ENCODE data around the gene GCGR.

Gene GCGR

DNA sequence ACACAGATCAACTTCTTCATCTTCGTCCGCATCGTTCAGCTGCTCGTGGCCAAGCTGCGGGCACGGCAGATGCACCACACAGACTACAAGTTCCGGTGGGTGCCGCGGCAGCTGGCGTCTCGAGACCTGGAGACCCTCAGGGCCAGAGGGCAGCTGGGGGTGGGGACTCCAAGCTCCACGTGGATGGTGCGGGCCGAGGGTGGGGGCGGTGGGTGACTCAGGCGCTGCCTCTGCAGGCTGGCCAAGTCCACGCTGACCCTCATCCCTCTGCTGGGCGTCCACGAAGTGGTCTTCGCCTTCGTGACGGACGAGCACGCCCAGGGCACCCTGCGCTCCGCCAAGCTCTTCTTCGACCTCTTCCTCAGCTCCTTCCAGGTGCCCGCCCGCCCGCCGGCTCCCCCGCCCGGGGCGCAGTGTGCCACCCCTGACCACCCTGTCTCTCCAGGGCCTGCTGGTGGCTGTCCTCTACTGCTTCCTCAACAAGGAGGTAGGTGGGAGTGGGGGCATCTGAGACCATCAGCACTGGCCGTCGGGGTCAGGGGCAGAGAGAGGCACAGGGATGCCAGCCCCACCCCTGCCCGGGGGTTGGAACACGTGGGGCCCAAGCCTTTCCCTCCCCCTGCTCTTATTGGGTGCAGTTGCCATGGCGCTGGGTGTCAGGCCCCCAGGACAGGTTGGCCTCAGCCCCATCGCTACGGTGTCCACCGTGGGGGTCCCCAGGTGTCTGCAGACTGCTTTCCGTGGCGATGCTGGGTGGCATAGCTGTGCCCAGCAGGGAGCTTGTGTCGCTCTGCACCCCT is 8.8 kb downstream of the GCGR start:
- TF ChIP-seq, protein P1, sequence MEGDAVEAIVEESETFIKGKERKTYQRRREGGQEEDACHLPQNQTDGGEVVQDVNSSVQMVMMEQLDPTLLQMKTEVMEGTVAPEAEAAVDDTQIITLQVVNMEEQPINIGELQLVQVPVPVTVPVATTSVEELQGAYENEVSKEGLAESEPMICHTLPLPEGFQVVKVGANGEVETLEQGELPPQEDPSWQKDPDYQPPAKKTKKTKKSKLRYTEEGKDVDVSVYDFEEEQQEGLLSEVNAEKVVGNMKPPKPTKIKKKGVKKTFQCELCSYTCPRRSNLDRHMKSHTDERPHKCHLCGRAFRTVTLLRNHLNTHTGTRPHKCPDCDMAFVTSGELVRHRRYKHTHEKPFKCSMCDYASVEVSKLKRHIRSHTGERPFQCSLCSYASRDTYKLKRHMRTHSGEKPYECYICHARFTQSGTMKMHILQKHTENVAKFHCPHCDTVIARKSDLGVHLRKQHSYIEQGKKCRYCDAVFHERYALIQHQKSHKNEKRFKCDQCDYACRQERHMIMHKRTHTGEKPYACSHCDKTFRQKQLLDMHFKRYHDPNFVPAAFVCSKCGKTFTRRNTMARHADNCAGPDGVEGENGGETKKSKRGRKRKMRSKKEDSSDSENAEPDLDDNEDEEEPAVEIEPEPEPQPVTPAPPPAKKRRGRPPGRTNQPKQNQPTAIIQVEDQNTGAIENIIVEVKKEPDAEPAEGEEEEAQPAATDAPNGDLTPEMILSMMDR (IDR thresholded peaks at IDR 0.05; ENCODE audit: control extremely low read depth, extremely low read depth, low read depth, missing control alignments): no peak
- DNase-seq (ENCODE audit: extremely low spot score): no peak
- CTCF ChIA-PET: no interaction called here
- POLR2A ChIA-PET: no interaction called here

GRCh38 chr17:81813371-81813684 is 9.4 kb downstream of the GCGR start:
- TF ChIP-seq, protein P1 (IDR thresholded peaks at IDR 0.05; ENCODE audit: control extremely low read depth, extremely low read depth, low read depth, missing control alignments): no peak
- ChIA-PET CTCF (interaction anchor here (1.1 kb wide), 1 partner anchor 78 kb away, joined by 3 read pairs; no protein-coding TSS in a partner anchor), POLR2A (no interaction called here)
- no peak for DNase-seq (ENCODE audit: extremely low spot score)

- no peak for DNase-seq (ENCODE audit: extremely low spot score)
- ChIA-PET POLR2A (no interaction called here), CTCF (interaction anchor here (1.1 kb wide), 1 partner anchor 79 kb away, joined by 3 read pairs; no protein-coding TSS in a partner anchor)
- TF ChIP-seq, protein P1 (IDR thresholded peaks at IDR 0.05; ENCODE audit: control extremely low read depth, extremely low read depth, low read depth, missing control alignments): no peak
These were observed 10.1 kb downstream of the GCGR start for GRCh38 chr17:81813861-81814683.

GRCh38 chr17:81814748-81815645 is 11.0 kb downstream of the GCGR start:
- ChIA-PET CTCF (no interaction called here), POLR2A (interaction anchor here (0.6 kb wide), 1 partner anchor 13 kb away, joined by 3 read pairs; no protein-coding TSS in a partner anchor)
- DNase-seq (ENCODE audit: extremely low spot score): no peak
- TF ChIP-seq, protein P1 (IDR thresholded peaks at IDR 0.05; ENCODE audit: control extremely low read depth, extremely low read depth, low read depth, missing control alignments): no peak

GRCh38 chr17:81815646-81815986 is 11.7 kb downstream of the GCGR start:
- TF ChIP-seq, protein P1 (IDR thresholded peaks at IDR 0.05; ENCODE audit: control extremely low read depth, extremely low read depth, low read depth, missing control alignments): no peak

GRCh38 chr17:81817758-81818147 is 13.8 kb downstream of the GCGR start:
- ChIA-PET POLR2A (no interaction called here), CTCF (no interaction called here)
- TF ChIP-seq, protein P1 (IDR thresholded peaks at IDR 0.05; ENCODE audit: control extremely low read depth, extremely low read depth, low read depth, missing control alignments): no peak
- no peak for DNase-seq (ENCODE audit: extremely low spot score)

More at GRCh38 chr17:81815646-81815986, 11.7 kb downstream of the GCGR start:
- ChIA-PET CTCF (no interaction called here), POLR2A (interaction anchor here (0.6 kb wide), 1 partner anchor 12 kb away, joined by 3 read pairs; no protein-coding TSS in a partner anchor)
- DNase-seq (ENCODE audit: extremely low spot score): no peak
